ENCODE measurements around the gene SNX1.
"Not testable (repeated sequence)": the region's sequence is repeated elsewhere in the genome, so short reads cannot be mapped to it uniquely, and the experiment has no call there.

The SNX1 gene

DNA sequence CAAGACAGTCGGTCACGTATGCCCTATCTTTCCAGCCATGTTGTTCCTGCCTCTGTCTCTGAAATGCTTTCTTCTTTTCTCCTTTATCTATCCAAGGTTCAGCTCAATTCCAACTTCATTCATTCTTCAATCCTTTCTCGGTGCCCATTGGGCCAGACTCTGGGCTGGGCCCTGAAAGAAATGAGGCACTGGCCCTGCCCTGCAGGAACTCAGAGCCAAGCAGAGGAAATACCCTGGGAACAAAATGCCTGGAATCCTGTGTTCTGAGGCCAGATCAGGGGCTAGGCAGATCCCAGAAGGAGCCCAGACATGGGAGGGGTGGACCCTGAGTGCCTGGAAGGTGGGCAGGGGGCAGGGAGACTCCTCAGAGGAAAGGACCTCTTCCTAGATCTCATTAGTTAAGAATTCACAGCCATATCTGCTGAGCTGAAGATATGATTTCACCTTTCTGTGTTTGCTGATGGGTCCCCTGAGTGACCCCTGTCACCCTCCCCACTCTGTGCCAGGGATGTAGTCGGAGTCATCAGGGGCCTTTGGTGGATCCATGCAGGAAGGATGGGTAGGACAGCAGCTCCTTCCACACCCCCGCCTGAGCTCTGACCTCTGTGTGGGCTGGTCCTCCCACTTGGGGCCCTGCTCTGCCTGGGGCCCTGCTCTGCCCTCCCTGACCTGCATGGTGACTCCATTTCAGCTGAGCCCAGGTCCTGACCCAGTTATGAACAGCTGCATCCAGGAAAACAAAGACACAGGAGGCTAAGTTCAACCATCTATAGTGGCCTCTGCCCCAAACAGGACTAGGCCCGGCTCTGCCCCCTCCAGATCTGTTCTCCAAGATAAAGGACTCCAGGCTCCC, 44.1 kb upstream of the SNX1 start:
- no peak overlapping the region for H3K4me3 ChIP-seq (ENCODE audit: low read depth, low read length)

DNA sequence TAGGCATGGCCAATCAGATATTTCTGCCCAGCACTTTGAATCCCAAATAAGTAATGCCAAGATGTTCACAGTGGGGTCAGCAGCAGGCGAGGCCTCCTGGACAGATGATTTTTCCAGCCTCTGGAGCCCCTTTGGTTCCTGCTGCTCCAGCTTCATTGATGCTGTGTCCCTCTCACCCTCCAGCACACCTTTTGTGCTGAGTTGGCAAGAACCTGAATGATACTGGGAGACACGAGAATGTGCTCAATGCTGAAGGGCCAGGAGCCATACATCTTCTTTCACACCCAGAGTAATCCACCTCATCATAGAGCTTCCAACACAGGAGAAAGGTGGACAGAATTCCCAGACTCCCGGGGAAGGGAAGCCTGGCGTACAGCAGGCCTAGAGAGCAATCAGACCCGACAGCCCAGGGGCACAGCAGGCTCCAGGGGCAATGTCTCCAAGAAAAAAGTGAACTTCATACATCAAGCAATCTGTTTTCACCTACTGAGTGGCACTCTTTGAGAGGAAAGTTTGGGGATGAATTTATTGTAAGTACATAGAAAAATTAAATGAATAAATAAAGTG, 42.8 kb upstream of the SNX1 start:
- TF ChIP-seq, protein P1, sequence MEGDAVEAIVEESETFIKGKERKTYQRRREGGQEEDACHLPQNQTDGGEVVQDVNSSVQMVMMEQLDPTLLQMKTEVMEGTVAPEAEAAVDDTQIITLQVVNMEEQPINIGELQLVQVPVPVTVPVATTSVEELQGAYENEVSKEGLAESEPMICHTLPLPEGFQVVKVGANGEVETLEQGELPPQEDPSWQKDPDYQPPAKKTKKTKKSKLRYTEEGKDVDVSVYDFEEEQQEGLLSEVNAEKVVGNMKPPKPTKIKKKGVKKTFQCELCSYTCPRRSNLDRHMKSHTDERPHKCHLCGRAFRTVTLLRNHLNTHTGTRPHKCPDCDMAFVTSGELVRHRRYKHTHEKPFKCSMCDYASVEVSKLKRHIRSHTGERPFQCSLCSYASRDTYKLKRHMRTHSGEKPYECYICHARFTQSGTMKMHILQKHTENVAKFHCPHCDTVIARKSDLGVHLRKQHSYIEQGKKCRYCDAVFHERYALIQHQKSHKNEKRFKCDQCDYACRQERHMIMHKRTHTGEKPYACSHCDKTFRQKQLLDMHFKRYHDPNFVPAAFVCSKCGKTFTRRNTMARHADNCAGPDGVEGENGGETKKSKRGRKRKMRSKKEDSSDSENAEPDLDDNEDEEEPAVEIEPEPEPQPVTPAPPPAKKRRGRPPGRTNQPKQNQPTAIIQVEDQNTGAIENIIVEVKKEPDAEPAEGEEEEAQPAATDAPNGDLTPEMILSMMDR (IDR thresholded peaks at IDR 0.05; ENCODE audit: borderline replicate concordance, insufficient read depth, low read depth, low read length), result no peak
- no peak overlapping the region for H3K4me3 ChIP-seq (ENCODE audit: low read depth, low read length)

More for the DNA sequence above, 44.1 kb upstream of the SNX1 start:
- TF ChIP-seq, protein P1 (IDR thresholded peaks at IDR 0.05; ENCODE audit: borderline replicate concordance, insufficient read depth, low read depth, low read length), result no peak

DNA sequence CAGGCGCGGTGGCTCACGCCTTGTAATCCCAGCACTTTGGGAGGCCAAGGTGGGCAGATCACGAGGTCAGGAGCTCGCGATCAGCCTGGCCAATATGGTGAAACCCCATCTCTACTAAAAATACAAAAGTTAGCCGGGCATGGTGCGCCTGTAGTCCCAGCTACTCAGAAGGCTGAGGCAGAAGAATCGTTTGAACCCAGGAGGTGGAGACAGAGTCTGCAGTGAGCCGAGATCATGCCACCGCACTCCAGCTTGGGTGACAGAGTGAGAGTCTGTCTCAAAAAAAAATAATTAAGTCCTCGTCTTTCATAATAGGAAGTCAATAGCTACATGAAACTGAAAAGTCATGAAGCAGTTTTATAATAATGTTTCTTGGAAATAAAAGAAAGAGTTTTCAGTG, 42.1 kb upstream of the SNX1 start:
- H3K4me3 ChIP-seq (ENCODE audit: low read depth, low read length), result not testable (repeated sequence)

DNA sequence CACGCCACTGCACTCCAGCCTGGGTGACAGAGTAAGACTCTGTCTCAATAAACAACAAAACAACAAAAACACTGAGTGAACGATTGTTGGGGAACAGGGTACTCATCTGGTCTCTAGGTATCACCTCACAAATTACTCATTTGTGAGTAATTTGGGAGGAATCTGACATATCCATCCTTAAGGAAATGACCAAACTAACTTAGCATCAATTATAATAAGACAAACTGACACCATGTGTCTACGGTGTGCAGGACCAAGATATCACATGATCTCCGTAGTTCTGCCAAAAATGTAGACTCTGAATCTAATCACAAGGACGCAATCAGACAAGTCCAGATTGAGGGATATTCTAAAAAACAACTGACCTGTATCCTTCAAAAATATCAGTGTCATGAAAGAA, 37.5 kb upstream of the SNX1 start:
- no peak overlapping the region for H3K4me3 ChIP-seq (ENCODE audit: low read depth, low read length)
- TF ChIP-seq, protein P1 (IDR thresholded peaks at IDR 0.05; ENCODE audit: borderline replicate concordance, insufficient read depth, low read depth, low read length), result no peak

DNA sequence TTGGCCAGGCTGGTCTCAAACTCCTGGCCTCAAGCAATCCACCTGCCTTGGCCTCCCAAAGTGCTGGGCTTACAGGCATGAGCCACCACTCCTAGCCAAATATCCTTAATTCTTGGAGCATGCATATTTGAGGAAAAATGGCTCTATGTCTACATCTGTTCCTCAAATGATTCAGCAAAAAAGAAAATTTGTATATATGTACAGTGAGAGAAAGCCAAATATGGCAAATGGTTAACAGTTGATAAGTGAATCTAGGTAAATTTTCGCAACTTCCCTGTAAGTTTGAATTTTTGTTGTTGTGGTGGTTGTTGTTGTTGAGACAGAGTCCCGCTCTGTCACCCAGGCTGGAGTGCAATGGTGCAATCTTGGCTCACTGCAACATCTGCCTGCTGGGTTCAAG, 36.7 kb upstream of the SNX1 start:
- H3K4me3 ChIP-seq (ENCODE audit: low read depth, low read length), result not testable (repeated sequence)

DNA sequence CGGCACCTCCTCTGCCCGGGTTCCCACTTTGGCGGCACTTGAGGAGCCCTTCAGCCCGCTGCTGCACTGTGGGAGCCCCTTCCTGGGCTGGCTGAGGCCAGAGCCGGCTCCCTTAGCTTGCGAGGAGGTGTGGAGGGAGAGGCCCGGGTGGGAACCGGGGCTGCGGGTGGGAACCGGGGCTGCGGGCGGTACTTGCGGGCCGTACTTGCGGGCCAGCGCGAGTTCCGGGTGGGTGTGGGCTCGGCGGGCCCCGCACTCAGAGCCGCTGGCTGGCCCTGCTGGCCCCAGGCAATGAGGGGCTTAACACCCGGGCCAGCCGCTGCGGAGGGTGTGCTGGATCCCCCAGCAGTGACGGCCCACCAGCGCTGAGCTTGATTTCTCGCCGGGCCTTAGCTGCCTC, 35.1 kb upstream of the SNX1 start:
- TF ChIP-seq, protein P1 (IDR thresholded peaks at IDR 0.05; ENCODE audit: borderline replicate concordance, insufficient read depth, low read depth, low read length), result no peak
- H3K4me3 ChIP-seq (ENCODE audit: low read depth, low read length), result no peak overlapping the region

DNA sequence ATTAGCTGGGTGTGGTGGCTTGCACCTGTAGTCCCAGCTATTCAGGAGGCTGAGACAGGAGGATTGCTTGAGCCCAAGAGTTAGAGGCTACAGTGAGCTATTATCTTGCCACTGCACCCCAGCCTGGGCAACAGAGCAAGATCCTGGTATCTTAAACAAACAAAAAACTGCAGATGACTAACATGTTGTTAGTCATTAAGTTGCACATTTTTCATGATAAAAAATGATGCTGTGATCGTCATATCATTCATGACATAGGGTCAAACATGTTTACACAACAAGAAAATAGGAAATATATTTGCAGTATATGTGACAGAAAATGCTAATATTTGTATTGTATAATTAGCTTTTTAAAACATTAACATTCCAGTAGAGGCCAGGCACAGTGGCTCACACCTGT, 29.3 kb upstream of the SNX1 start:
- no peak overlapping the region for H3K4me3 ChIP-seq (ENCODE audit: low read depth, low read length)
- TF ChIP-seq, protein P1 (IDR thresholded peaks at IDR 0.05; ENCODE audit: borderline replicate concordance, insufficient read depth, low read depth, low read length), result no peak

DNA sequence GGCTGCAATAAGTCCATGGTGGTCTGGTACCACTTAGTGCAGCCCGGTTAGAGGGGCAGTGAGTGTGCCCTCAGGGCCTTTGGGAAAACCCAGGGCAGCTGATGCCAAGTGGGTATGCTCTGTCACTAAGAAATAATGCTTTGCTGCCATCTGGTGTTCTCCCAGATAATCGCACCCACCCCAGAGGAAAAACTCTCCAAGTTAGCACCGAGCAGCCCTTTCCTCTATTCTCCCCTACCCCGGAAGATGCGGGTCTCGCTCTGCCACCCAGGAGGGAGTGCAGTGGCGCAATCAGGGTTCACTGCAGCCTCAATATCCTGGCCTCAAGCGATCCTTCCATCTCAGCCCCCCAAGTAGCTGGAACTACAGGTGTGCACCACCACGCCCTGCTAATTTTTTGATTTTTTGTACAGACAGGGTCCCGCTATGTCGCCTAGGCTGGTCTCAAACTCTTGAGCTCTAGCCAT, 28.2 kb upstream of the SNX1 start:
- H3K4me3 ChIP-seq (ENCODE audit: low read depth, low read length), result no peak overlapping the region
- TF ChIP-seq, protein P1 (IDR thresholded peaks at IDR 0.05; ENCODE audit: borderline replicate concordance, insufficient read depth, low read depth, low read length), result peak; percentile 68
